HS-5 (cell line): ENCODE results near the gene TMEM175.

Source experiments
- DNase-seq: peaks from one replicate; pipeline ENCODE4 v3.0.0-alpha.2; 2012; ENCODE audit warnings: low read depth

The TMEM175 gene

DNA sequence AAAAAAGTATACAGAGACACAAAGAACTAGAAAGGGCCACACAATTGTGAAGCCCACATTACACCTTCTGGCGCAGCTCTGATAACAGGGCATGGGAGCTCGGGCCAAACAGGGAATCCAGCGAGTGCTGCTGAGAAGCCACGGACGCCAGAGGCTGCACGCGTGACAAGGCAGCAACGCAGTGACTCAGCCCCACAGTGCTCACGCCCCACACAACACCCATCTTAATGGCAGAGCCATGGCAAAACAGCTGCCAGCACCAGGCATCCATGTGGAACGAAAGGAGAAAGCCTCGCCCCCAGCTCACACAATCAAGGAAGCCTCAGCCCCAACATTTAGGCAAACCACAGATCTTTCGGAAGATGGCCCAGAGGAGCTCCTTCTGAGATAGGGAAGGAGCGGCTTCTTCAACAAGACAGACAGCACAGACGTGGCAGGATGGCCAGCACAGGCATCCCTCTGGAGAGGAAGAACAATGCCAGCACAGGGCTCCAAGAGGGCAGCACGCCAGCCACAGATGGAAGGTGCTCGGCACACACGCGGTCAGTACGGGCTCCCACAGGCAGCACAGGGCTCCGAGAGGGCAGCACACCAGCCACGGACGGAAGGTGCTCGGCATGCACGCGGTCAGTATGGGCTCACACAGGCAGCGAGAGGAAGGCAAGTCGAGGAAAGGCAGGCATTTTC, 33.2 kb upstream of the TMEM175 start:
- DNase-seq, result no peak

DNA sequence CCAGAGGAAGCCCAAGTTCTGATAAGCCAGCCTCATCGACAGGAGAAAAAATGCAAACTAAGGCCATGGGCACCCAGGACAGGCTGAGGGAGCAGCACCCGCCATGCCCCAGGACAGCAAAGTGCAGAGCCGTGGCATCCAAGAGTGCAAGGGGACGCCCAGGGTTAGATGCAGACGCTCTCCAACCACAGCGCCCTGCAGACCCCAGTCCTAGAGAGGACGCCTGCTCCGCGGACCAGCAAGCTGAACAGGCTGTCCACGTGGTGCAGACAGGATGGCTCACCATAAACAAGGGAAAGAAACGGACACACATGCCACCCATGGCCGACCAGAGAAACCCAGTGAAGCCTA, 32.7 kb upstream of the TMEM175 start:
- DNase-seq, result no peak

DNA sequence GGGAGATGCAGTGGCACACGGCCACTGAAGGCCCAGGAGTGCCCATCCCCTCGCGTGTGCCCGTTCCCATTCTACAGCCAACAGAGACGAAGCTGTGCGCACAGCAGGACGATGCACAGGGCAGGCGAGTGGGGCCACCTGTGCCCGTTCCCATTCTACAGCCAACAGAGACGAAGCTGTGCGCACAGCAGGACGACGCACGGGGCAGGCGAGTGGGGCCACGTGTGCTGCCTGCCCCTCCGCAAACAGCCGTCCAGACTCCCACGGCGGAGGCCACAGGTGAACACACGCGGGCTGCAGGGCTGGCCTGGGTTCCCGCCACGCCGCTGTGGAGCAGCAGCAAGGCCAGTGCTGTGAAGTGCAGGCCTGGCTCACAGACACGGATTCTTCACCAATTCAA, 32.2 kb upstream of the TMEM175 start:
- no peak for DNase-seq

DNA sequence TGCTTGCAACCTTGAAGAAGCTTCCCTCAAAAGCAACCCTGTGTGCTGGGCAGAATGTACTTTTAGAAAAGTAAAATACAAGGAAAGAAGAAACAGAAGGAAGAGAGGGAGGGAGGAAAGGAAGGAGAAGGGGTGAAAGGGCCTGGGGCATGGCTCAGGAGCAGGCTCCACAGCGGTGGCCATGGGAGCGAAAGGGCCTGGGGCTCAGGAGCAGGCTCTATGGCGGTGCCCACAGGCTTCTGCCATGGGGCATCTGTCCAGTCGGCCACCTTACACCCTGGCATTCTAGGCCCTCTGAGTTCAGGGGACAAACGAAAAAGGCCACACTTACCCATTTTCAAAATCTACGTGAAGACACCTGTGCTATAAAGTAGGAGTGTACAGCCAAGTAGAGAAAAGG, 31.5 kb upstream of the TMEM175 start:
- no peak for DNase-seq

DNA sequence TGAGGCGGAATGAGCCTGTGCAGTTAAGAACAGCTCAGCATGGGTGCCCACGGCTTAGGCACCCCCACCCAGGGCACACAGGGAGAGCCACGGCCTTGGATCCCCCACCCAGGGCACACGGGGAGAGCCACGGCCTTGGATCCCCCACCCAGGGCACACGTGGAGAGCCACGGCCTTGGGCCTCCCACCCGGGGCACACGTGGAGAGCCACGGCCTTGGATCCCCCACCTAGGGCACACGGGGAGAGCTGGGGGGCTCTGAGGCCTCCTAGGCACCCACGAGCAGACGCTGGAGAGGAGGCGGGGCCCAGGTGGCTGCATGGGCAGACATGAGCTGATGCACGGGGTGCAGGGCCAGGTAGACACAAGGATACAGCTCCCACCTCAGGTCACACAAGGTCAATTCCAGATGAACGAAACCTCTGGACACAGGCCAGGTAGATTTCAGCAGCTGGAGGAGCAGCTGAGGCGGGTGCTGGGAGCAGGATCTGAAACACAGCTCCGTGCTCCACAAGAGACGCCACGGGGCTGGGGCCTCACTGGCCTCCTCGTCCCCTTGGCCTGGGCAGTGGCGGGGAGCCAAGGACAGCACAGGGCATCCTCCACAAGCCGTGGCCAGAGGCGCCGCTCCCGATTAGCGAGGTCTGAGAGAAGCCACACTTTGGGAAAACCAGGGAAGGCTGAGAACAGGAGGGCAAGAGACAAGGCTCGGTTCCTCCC, 30.9 kb upstream of the TMEM175 start:
- DNase-seq, result no peak

DNA sequence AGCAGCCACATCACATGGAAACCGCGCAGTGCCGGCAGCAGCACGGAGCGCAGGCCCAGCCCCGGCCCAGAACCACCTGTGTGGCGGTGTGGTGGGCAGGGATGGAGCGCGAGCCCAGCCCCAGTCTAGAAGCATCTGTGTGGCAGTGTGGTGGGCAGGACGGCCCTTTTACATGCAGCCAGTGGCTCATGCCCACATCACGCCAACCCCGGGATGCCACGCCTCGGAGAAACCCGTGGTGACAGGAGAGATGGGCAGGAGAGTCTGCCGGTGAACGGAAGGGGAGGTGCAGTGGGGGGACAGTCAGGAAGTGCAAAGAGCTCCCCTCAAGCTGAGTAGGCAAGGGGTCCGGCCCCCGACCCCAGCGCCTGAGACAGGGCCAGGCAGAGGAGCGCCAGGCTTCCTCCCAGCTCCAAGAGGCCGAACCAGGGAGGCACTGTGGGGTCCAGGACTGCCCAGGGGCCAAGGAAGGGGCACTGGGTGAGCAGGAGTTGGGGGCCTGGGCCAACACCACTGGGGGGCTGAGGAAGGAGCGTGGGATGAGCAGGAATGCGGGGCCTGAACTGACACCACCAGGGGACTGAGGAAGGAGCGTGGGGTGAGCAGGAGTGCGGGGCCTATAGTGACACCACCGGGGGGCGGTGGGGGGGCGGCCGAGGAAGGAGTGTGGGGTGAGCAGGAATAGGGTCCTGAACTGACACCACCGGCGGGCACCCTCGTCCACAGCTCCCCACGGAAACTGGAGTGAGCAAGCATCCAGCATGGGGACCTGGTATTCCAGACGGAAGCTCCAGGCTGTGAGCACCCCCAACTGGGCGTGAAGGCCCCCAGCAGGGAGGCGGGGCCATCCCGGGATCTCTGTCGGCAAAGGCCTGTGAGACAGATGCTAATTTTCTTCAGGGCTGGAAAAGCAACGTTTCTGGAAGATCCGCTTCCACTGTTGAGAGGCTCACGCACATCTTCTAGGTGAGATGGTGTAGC, 28.9 kb upstream of the TMEM175 start:
- DNase-seq, result no peak

DNA sequence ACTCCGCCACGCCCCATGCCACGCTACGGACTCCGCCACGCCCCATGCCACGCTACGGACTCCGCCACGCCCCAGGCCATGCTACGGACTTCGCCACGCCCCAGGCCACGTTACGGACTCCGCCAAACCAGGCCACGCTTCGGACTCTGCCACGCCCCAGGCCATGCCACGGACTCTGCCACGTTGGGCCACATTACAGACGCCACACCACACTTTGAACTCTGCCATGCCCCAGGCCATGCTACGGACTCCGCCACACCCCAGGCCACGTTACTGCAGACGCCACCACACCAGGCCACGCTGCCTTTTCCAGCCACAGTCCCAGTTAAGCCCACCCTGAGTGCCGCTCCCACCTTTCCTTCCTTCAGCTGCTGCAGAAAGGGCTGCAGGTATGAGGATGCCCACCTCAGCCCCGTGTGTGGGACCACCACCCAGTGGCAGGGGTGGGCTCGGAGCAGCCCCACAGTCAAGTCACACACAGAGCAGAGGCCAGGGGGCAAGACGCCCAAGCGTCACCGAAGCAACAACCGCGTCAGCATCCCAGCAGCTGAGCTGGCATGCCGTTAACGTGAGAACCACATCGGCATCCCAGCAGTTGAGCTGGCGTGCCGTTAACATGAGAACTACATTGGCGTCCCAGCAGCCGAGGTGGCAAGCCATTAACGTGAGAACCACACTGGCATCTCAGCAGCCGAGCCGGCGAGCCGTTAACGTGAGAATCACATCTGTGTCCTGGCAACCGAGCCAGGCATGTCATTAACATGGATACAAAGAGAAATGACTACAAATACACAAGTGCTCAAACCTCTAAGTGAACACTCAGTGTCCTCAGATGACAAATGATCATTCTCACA, 26.5 kb upstream of the TMEM175 start:
- DNase-seq, result no peak

DNA sequence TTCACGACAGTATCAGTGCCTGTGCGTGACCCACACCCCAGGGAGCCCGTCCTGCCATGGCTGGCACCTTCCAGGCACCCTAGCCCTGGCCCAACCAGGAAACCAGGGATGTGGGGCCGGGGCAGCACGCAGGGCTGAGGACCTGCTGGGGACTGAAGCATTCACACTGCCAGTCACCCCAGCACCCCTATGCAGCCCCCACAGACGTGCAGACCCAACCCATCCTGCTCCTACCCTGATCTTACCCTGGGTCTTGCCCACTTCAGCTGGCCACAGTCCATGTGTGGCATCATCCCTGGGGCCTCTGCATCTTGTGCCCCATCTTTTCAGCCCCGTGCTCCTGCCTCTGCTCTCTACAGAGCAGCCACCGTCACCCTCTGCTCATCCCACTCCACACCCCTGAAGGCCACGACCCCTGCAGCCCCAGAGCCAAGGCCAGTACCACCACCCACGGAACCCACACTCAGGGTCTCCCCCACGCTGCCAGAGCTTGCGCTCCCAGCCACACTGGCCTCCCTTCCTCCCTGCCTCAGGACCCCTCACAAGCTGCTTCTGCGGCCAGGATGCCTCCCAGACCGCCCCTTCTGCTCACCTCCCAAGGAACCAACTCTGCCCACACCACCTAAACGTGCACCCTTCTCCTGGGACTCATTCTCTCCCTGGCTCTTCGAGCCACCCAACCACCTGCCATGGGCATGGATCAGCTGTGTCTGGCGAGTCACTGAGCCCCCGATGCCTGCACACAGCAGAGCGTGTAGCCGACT, 25.7 kb upstream of the TMEM175 start:
- no peak for DNase-seq

DNA sequence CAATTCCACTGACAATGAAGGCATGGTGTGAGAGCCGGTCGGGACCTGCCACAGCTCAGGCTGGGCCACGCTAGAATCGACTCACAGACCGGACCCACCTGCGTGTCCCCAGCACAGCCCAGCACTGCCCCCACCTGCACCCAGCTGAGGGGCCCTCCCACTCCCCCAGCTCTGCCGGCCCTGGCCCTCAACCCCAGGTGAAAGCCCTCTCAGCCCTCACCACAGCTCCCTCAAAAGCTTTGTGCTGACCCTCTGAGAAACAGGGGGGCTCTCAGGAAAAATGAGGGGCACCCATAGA, 25.2 kb upstream of the TMEM175 start:
- no peak for DNase-seq

DNA sequence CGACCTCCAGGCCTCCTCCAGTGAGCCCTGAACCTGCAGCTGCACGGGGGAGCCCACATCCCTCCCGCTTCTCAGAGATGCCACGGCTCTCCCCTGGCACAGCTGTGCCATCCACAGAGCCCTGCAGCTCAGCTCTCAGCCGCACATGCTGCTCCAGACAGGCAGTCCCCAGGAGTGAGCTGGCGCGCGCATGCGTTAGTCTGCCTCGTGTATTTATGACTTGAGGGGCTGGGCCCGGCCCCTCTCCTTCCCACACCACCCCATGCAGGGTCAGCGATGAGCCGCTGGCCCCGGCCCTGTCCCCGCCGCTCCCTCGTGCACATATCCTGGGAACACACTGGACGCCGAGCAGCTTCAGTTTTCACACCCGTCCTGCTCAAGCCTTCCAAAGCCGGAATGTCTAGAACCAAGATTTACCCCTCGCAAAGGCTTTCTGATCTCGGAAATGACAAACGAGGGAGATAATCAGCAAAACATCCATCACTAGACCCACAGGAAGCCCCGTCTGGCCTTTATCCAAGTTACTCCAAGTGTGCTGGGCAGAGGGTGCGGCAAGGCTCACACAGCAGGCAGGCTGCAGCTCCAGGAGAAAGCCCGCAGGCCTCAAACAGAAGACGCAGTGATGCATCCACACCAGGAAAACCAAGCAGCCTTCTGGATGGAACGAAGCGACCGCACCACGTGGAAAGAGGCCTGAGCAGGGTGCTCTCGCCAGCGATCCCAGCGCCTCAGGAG, 24.4 kb upstream of the TMEM175 start:
- no peak for DNase-seq

DNA sequence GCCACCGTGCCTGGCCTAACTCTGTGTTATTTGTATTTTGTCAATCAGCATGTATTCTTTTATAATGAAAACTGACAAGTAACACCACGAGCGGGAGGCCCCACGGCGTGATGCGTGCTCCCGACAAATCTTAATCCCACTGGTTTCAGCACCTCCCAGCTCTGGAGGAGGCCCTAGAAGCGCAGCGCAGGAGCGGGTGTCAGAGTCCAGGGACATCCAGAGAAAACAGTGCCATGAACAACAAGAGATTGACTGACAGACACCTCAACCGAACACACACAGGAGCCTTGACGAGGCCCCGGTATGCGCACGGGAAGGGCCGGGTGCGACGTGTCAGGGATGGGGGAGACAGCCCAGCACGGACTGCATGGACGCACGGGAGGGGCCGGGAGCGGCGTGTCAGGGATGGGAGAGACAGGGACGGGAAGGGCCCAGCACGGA, 23.1 kb upstream of the TMEM175 start:
- no peak for DNase-seq

DNA sequence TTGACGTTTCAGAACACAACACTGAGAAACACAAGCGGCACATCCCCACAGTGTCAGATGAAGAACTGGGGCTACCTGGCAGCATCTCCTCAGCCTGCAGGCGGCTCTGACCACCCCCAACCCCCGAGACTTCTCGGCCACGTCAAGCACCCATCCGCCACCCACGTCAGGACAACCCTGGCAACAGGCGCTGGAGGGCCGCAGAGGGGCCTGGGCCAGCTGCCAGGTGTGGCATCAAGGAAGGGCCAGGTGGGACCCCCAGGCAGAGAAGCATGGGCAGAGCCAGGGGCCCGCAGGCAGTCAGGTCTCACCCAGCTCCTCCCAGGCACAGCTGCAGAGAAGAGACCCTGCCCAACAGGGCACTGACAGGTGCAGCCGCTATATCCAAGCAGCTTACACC, 22.4 kb upstream of the TMEM175 start:
- DNase-seq, result no peak

DNA sequence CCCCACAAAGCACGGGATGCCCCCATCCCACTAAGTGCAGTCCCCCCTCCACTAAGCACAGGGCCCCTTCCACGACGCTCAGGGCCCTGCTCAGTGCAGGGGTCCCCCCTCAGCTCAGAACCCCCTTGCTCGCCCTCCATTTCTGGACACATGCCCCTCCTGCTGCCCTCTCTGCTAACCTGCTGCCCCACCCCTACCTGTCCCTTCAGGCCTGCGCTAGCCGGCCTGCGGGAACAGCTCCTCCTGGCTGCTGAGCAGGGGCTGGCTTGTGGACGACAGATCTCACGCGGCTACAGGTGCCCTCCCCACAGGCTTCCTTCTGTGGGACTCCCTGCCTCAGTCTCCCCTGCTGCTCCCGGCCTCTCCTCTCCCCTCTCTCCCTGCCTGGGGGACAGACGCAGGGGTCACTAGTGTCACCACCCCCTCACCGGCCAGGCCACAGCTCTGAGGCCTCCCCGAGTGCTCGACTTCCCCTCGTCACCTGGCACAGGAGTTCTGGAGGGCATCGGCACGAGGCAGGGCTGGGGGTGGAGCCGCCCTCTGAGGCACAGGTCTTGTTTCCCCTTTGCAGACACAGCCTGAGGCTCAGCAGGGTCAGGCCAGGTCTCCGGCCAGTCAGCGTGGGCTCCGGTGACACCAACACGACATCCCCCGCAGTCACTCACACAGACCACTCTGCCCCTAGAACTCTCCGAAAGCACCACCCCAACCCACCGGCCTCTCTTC, 21.7 kb upstream of the TMEM175 start:
- no peak for DNase-seq

DNA sequence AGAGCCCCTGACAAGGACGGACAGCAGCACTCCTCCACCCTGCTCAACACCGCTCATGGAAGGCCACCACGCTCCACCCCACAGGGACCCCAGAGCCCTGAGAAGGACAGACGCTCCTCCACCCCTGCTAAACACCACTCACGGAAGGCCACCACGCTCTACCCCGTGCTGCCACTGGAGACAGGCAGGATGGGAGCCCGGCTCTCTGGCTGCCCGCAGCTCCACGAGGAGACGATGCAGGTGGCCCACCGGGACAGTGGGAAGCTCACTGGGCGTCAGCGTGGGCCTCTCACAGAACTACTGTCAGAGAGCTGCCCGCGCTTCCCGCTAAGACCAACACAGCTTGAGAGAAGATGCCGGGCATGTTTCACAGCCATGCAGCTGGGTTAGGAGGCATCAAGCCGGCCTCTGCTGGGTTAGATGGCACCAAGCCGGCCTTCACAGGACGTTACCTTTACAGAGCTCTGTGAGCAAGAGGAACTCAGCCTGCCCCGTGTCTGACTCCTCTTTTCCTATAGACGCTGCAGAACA, 21.0 kb upstream of the TMEM175 start:
- no peak for DNase-seq

DNA sequence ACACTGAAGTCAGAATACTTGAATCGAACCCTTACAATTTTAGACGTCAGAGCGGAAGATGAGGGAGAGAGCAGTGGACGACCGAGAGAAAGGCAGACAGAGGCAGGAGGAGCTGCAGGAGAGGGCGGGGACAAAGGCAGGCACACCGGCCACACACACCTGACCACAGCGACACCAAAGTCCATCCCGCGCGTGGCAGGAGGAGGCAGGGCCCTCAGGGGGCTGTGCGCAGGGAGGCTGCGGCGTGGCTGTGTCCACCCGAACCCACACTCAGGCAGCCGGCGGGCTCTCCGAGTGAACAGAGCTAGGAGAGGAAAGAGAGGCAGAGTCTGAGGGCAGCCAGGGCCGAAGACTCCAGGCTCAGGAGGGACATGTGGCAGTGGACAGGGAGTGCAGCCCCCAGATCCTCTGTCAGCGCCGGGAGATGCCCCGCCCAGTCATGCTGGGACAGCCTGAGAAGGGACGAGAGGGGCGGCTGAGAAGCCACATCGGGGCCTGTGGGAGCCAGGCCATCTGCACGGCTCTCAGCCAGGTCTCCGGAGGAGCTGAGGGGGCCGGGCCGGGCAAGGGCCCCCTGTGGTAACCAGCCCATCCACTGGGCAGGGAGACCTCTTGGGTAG, 20.3 kb upstream of the TMEM175 start:
- DNase-seq, result no peak

DNA sequence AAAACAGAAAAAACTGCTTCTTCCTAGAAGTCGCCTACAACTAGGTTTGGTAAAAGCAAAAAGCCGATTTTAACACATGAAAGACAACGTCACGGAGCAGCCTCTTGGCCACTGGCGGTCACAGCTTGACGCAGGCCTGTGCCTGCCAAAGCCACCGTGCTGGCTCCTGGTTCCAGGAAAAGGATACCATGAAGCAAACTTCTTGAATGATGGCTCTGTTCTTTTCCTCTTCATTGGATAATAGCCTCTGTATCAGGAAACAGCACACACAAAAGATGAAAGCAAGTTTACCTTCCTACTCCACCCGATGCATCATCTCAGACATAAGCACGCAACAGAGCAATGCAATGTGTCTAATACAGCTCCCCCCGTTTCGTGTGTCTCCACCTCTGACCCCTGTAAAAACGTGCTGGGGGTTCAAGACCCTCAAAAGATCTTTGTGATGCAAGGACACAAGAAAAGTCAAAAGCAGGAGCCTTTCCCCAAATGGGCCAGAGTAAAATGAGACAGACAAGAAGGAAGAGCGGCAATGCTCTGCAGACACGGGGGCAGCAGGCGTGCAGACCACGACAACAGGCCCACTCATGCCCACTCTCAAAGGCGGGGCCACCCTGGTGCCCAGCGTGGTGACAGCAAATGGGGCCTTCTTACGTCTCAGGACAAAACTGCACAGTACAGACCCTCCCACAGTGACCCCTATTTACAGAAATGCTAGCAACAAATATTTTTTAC, 19.5 kb upstream of the TMEM175 start:
- no peak for DNase-seq

DNA sequence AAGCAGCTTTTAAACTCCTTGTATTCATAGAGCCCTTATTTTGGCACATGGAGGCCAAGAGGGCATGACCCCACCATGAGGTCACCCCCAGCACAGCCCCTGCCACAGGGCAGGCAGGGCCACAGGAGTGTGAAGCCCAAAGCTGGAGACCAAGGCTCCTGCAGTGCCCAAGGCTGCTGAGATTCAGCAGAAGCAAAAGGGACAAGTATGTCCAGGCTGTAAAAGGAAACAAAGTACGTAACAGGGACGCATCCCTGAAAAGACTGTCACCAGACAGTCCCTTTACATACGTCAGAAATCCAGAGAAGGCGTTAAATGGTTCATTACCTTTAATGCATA, 19.0 kb upstream of the TMEM175 start:
- DNase-seq, result no peak

DNA sequence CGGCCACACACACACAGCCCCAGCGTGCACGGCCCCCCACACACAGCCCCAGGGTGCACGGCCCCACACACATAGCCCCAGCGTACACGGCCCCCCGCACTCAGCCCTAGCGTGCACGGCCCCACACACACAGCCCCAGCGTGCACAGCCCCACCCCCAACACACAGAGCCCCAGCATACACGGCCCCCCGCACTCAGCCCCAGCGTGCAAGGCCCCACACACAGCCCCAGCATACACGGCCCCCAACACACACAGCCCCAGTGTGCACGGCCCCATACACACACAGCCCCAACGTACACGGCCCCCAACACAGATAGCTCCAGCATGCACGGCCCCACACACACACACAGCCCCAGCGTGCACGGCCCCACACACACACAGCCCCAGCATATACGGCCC, 17.7 kb upstream of the TMEM175 start:
- DNase-seq, result no peak

DNA sequence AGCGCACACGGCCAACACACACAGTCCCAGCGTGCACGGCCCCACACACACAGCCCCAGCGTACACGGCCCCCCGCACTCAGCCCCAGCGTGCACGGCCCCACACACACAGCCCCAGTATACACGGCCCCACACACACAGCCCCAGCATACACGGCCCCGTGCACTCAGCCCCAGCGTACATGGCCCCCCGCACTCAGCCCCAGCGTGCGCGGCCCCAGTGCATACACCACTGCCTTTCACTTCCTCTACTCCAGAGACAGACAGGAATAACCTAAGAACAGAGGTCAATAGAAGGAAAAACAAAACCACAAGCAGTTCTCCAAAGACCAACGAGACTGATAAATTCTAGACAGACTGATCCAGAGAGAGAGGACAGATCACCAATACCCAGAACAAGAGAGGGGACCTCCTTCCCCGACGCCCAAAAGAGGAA, 17.2 kb upstream of the TMEM175 start:
- no peak for DNase-seq
